GM12873 (cell line): ENCODE measurements around the gene SLC41A1.

Experiments
- CTCF ChIP-seq: IDR thresholded peaks from 2 replicates; pipeline ENCODE4 v1.5.1; 2012; ENCODE audit warnings: low read depth, mild to moderate bottlenecking, moderate library complexity, low read length, control low read depth; ENCODE audit not compliant: insufficient read depth; ENCODE audit errors: missing control alignments

Gene SLC41A1

DNA sequence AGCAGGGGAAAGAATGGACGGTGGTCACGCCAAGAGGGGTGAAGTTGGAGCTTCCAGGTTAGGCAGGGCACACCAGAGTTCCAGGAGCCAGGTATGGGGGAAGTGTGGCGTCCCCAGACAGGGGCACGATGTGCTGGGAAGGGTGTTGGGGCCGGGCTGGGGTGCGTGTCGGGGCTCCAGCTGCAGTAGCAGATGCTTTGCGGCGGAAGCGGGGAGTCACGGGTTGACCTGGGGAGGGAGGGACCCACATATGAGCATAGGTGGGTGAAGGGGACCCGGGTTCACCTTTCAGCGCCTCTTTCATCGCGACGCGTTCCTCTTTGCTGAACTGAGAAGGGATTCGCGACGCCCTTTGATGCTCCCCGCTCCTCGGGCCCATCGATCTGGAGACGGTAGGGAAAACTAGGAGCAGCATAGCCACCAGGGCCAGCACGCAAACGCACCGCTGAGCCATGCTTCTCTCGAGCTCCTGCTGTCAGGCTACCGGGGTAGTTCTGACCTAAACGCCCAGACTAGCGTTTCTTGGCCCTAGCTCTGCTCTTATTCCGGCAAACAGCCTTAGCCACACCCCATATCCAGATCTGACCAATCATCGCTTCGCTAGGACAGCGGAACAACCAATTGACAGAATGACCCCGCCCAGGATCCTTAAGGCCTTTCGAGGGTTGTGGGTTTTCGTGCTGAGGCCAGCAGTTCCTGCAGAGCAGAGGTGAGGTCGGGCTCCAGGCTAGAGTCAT, 36.8 kb upstream of the SLC41A1 start, which contains the start of gene PM20D1:
PM20D1 (minus strand) TSS at position 514 of the 737 bp plus-strand sequence; CDS start at position 454, 60 bp downstream.
- TF ChIP-seq CTCF = no peak

GRCh38 chr1:205843036-205843859, 30.2 kb upstream of the SLC41A1 start:
- TF ChIP-seq CTCF = no peak

GRCh38 chr1:205842229-205842628, 29.2 kb upstream of the SLC41A1 start:
- TF ChIP-seq CTCF = no peak

DNA sequence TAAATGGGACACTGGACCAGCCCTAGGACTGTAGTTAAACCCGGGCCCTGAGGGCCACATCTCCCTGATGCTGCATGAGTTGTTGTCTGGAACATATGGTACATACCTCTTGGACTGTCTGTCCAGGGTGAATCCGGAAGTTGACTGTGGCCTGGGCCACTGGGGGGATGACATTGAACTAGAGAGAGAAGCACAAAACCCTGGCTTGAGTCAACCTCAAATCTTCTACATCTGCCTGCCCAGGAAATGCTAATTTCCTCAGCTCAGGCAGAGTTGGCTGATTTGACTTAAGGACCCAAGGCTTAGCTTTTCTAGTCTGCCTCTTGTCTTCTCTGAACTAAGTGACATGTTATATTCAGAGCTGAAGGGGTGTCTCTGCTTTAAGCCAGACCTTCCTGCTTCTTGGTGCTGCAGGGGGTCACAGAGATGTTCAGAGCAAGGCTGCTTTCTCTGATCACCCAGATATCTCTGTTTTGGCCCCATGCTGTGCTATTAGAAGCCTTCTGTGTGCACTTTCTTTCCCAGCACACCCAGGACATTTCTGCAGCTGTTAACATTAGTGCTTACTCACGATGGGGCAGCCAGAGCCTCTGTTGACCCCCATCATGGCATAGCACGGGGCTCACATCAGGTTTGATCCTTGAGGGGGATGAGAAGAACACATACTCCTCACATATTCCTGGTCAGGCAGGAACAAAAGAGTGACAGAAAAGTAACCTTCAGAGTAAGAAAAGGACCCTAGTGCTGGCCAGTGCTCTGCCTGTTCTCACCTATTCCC, 27.3 kb upstream of the SLC41A1 start:
- TF ChIP-seq CTCF = no peak

GRCh38 chr1:205837382-205837970, 24.5 kb upstream of the SLC41A1 start:
- TF ChIP-seq CTCF = no peak

- no peak for TF ChIP-seq CTCF
Observed at GRCh38 chr1:205834751-205835150, 21.8 kb upstream of the SLC41A1 start.

GRCh38 chr1:205832326-205832751, 19.3 kb upstream of the SLC41A1 start:
- TF ChIP-seq CTCF = no peak
